ENCODE measurements around the gene MGAT5.

The MGAT5 gene

DNA sequence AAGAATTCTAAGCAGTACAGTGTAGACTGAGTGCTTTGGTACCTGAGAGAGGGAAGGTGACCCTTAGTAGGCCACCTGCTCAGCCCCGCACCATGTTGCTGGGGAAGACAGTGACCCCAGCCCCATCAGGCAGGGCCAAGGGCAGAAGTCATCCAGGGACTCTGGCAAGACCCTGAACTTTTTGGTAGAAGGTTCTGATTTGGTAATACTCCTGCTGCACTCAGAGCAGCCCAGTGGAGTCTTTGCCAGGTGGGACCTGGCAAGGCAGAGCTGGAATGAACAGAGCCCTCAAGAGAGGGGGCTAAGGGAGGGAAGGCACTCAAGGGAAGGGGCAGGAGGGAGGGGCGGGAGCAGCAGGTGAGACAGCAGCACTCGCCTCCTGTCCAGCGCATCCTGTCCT, 191.2 kb downstream of the MGAT5 start:
- no peak for DNase-seq

DNA sequence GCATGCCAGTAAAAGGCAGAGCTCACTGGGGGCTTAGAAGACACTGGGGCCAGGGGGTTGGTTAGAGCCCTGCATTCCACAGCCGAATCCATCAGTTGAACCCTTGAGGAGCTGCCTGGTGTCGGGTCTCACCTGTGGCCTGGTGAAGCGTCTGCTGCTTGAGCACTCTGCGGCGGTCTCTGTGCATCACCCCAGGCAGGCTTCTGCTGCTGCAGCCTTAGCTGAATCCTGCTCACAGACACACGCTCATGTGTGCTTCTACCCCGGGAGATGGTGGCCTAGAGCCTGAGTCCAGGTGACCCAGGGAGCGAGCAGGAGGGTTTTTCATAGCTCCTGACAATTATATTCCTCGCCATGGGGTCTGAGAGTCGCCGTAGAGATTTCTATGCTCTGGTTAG, 192.1 kb downstream of the MGAT5 start:
- no peak for DNase-seq

DNA sequence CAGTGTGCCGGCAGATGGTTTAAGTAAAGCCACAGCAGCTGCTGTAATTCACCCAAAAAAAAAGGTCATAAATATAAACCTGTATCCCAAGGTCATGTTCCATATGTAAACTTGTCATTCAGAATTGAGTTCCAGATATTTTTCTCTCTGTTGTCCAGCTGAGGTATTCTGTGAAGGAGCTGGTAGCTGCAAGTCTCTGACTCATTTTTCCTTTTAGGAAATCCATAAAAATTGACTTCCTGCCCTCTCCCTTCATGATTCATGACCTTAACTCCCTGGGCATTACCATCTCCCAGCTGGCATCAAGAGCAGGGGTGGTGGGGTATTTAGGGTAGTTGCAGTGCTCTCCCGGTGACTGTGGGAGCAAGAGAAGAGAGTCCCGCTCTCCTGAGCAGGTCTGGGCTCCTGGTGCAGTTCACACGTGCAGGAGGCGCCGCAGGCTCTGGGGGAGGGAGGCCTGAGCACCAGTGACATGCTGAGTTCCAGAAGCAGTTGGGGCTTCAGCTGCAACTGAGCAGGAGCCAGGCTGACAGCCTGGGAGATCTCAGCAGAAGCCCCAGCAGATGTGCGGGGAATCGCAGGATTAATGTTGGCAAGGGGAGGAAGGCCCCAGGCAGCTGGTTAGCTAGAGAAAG, 192.6 kb downstream of the MGAT5 start:
- DNase-seq = peak in 14 of 58 donors; percentile 7 to 34 (median 12)

DNA sequence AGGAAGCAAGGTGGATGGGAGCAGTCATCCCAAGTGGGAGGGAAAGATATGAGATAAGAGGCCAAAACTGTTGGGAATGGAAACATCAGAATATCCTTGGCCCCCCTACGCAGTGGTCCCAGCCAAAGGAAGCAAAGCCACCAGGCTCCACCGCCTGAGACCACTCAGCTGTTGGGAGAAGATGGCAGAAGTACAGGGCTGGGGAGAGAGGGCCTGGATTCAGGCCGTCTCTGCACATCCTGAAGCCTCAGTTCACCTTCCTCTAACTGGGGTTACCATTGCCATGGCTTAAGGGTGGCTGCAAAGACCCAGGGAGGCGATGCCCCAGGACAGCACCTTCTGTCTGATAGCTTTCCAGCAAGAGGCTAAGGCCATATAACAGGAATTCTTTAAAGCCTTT, 193.8 kb downstream of the MGAT5 start:
- no peak for DNase-seq

DNA sequence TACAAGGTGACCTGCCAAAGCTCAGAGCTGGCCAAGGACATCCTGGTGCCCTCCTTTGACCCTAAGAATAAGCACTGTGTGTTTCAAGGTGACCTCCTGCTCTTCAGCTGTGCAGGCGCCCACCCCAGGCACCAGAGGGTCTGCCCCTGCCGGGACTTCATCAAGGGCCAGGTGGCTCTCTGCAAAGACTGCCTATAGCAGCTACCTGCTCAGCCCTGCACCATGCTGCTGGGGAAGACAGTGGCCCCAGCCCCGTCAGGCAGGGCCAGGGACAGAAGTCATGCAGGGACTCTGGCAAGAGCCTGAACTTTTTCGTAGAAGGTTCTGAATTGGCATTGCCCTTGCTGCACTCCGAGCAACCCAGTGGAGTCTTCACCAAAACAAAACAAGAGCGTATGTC, 194.8 kb downstream of the MGAT5 start:
- DNase-seq = no peak

DNA sequence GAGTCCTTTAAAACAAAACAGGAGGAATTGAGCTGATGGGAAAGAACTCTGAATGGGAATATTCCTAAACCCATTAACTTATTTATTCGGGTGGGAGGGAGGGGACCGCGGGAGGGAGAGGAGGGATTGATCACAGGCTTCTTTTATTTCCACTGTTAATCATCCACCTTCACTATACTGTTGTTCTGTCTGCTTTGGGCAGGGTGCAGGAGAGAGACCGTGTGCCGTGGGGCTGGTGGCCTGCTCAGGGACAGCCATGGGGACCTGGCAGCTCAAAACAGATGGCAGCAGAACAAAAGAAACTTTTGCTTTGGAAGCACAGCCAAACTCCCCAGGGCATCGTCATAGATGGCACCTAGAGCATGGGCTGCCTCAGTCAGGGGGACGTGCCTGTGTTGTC, 195.3 kb downstream of the MGAT5 start:
- no peak for DNase-seq

DNA sequence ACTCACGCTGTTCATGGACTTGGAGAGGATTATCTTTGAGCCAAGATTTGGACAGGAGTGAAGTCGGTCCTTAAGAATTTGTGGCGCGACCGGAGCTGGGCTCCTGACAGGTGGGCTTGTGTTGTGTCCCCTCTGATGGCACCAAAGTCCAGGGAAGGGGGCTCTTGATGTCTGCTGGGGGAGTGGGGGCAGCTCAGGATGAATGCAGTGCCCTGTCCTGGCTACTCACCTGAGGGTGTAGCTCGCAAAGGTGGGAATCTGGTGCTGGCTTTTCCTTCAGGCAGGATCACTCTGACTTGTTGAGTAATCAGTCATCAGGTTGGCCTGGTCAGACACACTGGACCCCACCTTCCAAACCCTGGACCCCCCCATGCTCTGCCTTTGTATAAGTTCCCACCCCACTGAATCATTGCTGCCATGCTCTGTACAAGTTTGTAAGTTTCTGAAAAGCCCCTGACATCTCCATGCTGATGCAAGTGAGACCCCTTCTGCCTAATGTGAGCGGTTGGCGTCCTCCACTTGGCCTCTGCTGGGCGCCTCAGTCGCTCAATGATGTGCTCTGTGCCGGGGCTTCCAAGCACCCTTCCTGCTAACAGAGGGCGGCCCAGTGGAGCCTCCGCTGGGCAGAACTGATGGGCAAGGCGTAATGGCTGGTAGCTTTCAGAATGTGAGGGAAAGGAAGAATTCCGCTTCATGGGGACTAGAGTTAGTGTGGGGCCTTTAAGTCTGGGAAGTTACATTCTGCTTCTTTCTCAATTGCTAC, 196.1 kb downstream of the MGAT5 start:
- DNase-seq = no peak

DNA sequence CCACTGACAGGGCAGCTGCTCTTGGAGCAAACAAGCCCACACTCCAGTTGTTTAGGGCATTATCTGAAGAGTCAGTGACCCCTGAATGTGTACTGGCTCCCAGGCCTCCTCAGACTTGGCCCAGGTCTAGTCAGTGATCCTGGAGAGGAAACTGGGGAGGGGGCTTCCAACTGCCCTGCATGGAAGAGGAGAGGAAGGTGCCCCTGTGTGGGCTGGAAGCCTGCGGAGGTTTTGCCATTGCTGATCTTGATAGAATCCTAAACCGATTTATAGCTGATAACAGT, 197.4 kb downstream of the MGAT5 start:
- DNase-seq = no peak

DNA sequence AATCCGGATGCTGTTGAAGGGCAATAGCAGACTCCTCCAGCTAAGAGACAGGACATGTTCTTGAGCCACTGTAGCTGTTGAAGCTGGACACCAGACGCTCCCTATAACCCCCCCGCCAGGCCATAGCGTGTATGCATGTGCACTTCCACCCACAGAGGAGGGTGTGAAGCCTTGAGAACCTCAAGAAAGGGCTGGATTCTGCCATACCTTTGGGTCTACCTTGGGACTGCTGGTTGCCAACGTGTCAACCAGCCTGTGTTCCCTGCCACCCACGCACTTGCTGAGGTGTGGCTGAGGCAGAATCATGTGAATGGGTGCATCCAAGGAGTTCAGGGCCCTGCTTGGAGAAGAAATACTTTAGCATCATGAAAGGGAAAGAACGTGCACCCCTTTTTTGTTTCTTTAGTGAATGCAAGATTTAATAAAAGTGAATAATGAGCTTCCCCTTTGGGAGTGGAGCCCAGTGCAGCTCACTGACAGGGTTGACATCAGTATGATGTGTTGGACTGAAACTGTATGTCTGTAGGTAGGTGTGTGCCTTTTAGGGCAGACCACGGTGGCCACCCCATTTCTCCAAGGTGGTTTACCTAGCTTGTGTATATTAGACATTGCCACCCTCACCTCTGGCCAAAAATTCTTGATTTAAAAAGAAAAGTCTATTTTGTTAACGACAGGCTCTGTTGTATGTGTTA, 198.3 kb downstream of the MGAT5 start:
- no peak for DNase-seq

DNA sequence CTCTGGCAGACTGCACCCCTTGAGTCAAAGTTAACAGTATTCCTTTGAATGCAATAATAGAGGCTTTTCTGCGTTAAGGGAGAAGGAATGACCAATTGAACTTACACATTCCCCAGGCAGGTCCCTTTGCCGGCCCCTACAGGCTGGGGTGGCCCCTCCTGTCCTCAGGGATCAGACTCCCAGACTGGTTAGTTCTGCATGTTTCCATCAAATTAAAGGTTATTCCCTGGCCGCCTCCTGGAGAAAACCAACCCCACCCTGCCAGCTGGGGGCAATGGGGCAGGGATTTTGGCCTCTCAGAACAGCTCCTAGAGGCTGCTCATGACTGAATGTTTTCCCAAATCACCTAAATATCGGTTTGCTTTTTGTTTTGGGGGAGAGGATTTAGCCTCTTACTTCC, 199.6 kb downstream of the MGAT5 start:
- no peak for DNase-seq

DNA sequence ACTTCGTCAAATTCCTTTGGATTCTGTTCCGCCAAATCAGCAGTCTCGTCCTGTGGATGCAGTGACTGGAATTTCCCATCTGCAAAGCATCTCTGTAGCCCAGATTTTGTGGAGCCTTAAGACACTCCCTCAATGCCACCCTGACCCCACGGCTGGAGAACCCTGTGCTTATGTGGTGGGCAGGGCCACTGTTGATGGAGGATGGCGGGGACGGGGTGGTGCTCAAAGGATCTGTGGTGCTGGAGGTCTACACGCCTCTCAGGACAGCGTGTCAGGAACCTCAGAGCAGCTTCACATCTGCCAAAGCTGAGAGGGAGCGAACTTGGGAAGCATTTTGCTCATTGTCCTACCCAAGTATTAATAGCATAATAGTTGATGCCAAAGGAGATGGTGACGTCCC, 200.1 kb downstream of the MGAT5 start:
- DNase-seq = no peak

DNA sequence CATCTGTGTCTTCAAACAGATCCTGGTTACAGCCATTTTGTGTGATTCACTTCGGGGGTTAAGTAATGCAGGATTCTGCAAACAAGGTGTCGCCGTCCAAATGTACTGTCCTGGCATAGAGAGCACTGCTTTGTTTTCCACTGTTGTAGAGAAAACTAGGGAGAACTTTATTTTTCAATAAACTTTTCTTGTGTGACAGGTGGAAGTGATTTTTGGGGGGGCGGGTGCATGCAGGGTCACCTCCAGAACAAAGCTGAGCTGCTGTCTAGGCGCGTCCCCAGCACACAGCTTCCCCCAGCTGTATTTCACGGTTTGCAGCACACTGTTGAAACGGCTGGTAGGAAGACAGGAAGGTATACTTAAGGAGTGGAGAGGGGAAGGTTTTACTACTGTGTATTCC, 200.6 kb downstream of the MGAT5 start:
- DNase-seq = no peak

DNA sequence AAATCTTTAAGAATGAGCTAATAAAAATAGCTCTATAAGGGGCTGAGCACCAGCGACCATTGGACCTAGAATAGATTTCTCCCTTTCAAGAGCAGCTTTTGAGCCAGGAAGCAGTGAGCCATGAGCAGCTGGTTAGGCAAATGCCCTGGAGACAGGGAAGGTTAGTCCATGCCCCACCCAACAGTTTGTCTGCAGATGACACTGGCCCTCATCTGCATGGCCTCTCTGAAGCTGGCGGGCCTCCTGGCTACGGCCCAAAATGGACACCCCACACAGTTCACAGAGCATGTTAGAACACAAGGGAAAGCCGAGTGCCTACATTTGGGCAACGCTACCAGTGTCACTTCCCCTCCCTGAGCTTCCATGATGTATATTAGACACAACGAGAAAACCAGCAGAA, 201.1 kb downstream of the MGAT5 start:
- no peak for DNase-seq

DNA sequence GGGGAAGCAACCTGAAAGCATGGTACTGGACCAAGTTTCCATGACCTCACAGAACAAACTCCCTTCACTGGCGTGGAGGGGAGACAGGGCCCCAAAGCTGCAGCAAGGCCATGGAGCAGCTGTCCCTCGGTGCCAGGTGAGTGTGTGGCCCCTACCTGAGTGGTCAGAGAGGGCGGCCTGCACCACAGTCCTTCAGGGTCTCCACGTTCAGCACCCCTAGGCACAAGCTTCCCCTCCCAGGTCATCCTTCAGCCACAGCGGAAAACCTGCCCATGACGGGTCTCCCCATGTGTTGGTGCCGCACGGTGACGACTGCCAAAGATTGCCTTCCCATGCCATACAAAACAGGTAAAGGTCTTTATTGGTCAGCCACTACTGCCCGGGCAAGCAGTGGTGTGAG, 201.6 kb downstream of the MGAT5 start:
- DNase-seq = no peak

DNA sequence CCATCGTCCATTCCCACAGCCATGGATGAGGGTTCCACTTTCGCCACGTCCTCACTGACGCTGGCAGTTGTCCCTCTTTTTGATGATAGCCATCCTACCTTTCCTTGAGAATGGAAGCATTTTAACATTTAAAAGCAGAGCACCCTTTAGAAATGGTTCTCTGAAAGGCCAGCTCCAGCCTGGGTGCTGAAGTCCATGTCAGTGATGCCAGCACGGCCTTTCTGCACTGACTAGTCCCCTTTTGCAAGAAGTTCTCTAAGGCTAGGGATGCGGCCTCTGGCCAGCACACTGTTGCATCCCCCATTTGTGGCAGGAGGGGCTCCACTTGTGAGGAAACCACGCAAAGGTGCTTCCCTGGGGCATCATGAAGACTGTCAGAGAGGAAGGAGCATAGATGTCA, 203.5 kb downstream of the MGAT5 start:
- no peak for DNase-seq

DNA sequence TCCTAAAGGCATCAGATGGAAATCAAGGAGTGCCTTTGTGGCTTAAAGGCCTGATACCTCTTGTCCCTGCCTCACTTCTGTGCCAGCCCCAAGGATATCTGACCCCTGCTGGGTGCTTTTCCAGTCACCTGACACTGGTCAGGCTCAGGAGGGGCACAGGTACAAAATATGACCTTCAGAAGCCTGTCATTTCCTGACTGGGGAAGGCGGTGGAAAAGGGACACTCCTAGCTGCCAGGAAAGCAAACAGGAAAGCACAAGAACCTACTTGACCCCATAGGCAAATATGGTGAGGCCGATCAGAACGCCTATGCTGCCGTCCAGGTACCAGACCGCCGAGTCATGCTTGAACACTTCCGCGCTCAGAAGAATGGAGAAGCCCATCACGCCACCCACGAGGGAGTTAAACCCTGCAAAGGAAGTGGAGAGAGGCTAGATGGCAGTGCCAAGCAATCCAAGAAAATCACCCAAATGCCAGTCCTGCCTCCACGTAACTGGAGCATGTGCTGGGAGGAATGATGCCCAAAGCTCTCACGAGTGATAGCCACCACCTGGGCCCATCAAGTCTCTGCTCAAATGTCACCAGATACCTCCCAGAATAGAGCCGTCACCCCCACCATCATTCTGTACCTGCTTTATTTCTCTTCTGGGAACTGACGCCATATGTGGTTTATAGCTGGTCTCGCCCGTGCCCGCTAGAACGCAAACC, 204.0 kb downstream of the MGAT5 start:
- DNase-seq = no peak

DNA sequence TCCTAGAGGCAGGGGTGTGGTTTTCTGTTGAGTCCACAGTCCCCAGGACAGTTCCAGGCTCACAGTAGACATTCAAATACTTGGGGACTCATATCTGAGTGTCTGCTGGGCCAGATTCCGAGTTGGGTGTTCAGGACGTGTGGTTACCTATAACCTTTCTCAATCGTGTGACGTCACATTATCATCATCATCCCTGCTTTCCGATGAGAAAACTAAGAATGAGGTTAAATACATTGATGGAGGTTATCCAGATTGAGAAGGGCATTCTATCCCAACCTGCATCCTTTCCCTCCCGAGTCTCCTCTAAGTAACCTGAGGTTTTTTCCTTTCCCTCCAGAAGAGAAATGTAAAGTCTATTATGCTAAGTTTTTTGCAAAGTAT, 204.6 kb downstream of the MGAT5 start:
- DNase-seq = no peak

DNA sequence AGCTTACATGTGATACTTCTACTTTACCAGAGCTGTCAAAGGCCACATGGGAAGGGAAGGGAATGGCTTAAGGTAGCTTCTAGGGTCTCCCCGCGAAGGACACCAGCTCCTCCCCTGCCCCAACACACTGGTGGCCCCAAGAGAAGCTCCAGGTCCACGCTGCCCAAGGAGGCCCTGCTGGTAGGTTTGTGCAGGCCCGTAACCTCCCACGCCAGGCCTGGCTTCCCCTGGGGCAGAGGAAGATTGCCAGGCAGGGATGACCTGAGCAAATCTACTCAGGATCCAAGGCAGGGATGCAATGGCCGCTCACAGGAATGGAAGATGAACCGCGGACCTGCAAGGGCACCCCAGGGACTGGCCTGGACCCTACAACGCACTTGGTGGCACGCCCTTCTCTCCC, 205.1 kb downstream of the MGAT5 start:
- no peak for DNase-seq

DNA sequence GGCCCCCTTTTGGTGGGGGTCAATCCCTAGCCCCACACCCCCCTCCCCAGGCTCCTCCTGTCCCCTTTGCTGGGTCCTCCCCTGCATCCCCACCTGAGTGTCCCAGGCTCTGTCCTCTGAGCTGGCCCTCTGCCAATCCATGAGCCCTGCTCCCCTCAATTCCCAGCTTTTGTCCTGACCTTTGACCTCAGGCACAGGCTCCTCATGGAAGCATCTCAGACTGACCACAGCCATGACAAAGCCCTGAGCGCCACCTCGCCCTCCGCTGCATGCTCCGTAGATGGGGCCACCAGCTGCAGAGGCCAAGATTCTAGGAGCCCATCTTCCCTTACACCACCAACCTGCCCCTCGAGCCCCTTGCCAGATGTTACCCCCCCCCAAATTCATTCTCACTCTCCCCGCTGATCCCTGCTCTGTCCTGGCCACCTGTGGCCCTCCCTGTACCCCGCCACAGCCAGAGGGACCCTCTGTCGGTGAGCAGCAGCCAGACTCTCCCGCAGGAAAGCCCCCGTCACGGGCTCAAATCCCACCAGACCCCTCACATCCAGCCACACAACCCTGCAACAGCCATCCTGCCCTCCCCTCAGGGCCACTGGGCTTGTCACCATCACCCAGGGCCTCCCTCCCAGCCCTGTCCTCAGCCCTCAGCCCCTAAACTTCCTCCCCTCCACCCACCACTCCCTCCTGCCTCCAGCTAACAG, 206.0 kb downstream of the MGAT5 start:
- DNase-seq = no peak

DNA sequence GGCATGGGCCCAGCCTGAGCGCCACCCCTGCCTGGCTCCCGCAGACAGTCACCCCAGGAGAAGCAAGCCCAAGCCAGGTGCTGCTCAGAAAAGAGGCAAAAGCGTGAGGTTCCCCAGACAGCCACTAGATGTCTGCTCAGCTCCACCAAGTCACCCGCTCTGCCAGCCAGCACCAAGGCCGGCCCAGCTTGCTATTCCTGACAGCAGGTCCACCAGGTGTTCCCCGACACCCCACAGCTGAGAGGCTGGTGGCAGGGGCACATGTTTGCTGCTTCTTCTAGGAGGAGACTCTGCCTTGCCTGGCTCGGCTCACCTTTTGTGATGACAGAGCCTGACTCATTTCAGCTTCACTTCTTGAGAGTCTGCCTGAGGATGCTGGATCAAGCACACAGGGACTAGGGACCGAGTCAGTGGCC, 206.7 kb downstream of the MGAT5 start:
- DNase-seq = peak in 56 of 58 donors; percentile 10 to 84 (median 48)

DNA sequence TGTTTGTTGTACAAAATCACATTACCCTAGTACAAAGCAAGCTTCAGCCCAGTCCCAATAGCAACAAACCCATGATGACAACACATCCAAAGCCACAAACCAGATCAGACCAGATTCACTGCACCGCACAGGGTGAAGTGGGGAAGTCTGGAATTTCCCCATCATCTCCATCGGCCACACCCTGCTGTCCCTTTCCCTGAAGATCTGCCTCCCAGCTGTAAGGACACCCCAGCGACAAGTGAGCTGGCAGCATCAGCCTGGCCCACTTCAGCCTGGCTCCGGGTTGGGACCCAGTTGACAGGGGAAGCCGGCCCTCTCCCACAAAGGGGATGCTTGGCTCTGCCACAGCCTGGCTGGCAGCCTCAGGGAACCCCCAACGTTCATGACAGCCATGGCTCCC, 207.6 kb downstream of the MGAT5 start:
- DNase-seq = no peak

DNA sequence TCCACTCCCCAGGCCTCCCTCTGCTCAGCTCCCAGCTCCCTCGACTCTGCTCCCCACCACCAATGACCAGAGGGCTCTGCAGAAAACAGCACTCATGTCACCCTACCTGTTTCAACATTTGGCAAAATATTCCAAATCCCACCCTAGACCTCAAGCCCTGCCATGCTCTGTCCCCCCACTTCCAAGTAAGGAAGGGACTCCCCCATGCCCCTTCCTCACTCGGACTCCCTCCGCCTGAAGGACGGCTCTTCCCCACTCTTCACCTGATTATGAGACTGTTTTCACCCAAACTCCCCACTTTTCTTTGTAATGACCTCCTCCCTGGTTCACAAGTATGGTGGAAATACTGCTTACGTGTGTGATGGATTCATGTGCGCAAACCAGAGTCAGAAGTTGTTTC, 208.4 kb downstream of the MGAT5 start:
- DNase-seq = no peak
